ENCODE results near the gene PDGFD.

Gene PDGFD

GRCh38 chr11:104142698-104143097 lies 21.2 kb downstream of the PDGFD start:
- no peak for DNase-seq

GRCh38 chr11:104136861-104137260 lies 27.1 kb downstream of the PDGFD start:
- no peak for DNase-seq

- no peak for DNase-seq
Measured at GRCh38 chr11:104134745-104135144, 29.2 kb downstream of the PDGFD start.

GRCh38 chr11:104130161-104130560 lies 33.8 kb downstream of the PDGFD start:
- DNase-seq: no peak

DNA sequence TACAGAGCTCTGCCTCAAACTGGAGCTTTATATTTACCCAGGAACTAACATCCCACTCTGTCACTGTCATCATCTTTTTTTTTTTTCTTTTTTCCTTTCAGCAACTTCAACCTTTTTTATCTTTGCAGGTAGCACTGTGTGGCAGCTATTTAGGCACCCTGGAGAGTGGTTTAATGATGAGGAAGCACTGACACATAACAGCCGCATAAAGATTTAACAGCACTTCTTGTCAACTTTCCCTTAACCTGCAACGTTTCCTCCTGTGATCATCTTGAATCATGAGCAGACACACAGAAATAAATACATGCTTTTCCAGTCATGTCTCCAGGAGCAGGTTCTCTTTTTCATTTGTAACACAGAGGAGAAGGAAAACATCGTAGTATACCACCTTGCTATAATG lies 34.8 kb downstream of the PDGFD start:
- DNase-seq: no peak

DNA sequence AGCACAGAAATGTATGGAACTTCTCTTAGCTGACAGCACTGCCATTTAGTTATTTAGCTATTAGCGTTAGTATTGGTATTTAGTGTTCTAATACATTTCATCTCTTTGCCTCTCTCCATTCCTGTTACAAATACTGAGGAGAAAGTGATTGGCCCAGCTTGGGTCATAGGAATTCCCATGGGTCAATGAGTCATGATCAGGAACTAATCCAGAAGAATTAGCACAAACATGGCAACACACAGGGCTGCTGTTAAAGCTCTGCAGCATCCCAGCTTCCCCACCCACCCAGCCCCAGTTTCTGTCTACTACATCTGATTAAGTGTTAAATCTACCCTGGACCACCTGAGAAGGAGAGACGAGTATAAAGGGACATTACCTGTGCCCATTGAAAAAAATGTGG lies 36.1 kb downstream of the PDGFD start:
- no peak for DNase-seq

DNA sequence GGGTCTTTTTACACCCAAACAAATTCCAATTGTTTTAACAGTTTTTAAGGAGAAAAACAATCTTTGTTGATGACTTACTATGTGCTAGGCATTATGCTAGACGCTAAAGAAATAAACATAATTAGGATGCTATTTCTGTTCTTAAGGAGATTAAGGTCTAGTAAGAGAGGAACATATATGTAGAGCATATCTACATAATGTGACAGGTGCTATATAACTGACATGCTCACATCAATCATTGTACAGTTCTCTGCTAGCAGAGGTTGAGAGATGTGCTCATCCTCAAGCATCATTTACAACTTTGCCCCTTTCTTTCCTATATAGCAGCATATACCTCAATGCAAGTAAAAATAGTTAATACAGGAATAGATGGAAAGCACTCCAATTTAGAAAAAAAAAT lies 37.5 kb downstream of the PDGFD start:
- DNase-seq: no peak

DNA sequence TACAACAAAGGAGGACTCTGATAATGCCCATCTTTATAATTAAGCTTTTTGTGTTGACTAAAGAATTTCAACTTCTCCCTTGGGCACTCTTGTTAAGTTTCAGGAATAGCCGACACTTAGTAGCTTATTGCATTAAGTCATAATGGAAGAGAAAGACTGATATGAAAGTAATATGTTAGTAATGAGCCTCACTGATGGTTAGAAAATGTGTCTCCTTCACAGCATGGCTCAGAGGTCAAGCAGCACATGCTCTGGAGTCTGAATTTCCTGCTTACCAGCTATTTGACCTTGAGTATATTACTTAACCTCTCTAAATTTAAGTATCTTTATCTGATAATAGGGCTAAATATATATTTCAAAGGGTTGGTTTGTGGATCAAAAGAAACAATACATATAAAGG lies 39.0 kb downstream of the PDGFD start:
- no peak for DNase-seq

- no peak for DNase-seq
Measured at GRCh38 chr11:104122836-104123235, 41.1 kb downstream of the PDGFD start.

- DNase-seq: no peak
Measured at GRCh38 chr11:104122011-104122635, 41.8 kb downstream of the PDGFD start.

DNA sequence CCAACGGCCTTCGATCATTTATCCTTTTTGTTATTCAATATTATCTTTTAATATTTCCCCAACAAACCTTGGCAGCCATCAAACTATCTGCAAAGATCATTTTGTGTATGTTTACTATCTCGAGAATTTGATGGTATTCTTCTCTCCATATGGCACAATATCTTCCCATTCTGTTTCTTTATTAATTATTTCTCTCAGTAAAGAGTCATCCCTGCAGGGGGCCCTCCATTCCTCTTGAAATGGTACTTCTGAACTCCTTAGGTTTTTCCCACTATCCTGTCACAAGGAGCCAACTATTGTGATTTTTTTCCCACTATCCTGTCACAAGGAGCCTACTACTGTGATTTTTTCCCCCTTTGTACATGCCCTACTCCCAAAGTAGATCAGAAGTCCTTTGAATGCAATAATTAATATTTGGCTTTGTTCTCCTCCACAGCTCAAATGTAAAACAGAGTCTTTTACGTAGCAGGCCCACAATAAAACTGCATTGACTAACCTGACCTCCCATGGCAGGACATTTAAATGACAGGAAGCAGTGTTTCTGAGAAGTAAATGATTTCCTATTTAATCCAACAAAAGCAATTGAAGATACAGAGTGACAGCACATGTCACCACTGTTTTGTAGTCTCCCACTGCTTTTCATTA lies 43.3 kb downstream of the PDGFD start:
- DNase-seq: no peak

DNA sequence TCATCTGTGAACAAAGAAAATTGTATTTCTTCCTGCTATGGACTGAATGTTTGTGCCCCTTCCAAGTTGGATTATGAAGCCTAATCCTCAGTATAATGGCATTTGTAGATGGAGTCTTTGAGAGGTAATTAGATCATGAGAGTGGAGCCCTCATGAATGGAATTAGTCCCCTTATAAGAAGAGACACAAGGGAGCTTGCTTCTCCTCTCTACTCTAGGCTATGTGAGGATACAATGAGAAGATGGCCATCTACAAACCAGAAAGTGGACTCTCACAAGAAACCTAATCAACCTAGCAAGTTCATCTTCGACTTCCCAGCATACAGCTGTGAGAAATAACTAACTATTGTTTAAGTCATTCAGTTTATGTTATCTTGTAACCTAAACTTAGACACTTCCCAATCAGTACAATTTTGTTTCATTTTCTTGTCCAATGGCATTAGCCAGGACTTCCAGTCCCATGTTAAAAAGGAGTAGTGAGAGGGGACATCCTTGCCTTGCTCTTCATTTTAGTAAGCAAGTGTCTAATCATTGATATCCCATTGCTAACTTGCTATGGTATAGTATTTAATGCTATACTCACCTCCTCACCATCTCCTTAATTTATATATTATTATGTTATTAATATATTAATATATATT lies 45.7 kb downstream of the PDGFD start:
- no peak for DNase-seq

DNA sequence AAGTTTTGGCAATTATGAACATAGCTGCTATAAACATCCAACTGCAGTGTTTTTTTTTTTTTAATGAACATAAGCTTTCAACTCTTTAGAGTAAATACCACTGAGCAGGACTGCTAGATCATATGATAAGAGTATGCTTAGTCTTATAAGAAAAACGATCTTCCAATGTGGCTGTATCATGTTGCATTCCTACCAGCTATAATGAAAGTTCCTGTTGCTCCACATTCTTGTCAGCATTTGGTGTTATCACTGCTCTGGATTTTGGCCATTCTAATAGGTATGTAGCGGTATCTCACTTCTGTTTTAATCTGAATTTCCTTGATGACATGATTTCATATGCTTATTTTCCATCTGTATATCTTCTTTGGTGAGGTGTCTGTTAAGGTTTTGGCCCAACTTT lies 50.4 kb downstream of the PDGFD start:
- no peak for DNase-seq

- DNase-seq: no peak
Measured at GRCh38 chr11:104106136-104106754, 57.7 kb downstream of the PDGFD start.

GRCh38 chr11:104105155-104105554 lies 58.8 kb downstream of the PDGFD start:
- no peak for DNase-seq

- no peak for DNase-seq
Measured at GRCh38 chr11:104104664-104105063, 59.3 kb downstream of the PDGFD start.

GRCh38 chr11:104104201-104104600 lies 59.7 kb downstream of the PDGFD start:
- DNase-seq: no peak

DNA sequence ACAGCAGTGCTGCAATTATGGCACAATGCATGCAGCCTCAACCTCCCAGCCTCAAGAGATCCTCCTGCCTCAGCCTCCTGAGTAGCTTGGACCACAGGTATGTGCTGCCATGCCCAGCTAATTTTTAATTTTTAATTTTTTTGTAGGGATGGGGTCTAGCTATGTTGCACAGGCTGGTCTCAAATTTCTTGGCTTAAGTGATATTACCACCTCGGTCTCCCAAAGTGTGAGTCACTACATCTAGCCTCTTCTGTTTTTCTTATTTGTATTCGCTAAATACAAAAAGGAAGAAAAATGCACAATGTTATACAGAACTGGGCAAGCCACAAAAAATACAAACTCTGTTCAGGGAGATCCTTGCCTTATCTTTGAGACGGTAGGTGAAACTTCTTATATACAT lies 65.4 kb downstream of the PDGFD start:
- DNase-seq: no peak

DNA sequence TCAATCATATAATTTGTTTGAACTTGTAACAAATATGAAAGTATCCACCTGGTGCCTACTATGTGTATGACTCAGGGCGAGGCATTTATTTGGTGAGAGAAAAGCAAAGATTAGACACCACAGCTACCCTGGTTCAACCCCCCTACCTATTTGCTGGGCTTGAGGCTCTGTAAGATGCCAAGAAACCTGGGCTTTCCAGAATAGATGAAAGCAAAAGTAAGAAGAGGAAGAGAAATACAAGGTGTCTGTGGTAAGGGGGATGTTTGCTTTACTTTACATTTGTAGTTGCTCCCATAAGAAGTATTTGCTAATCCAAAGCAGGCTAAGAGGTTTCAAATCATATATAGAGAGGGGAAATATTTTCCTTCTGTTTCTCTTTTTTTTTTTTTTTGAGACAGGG lies 65.8 kb downstream of the PDGFD start:
- DNase-seq: no peak

GRCh38 chr11:104096900-104097299 lies 67.0 kb downstream of the PDGFD start:
- DNase-seq: no peak

DNA sequence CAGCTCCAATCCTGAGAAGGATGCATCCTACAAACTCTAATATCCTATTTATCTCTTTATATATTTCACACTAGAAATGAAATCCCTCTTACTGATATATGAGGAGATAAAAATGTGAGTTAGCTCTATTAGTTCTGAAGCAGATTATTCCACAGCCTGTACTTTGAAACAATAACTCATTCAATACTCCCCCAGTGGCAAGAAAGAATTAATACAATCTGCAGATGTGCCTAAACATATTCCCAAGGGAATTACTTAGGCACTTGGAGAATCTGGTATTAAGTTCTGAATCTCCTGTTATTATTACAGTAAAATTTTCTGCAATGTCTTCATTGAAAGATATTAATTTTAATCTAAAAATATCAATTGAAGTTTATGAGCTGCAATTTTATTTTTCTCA lies 68.2 kb downstream of the PDGFD start:
- DNase-seq: no peak

- no peak for DNase-seq
Measured at GRCh38 chr11:104094576-104094975, 69.4 kb downstream of the PDGFD start.

DNA sequence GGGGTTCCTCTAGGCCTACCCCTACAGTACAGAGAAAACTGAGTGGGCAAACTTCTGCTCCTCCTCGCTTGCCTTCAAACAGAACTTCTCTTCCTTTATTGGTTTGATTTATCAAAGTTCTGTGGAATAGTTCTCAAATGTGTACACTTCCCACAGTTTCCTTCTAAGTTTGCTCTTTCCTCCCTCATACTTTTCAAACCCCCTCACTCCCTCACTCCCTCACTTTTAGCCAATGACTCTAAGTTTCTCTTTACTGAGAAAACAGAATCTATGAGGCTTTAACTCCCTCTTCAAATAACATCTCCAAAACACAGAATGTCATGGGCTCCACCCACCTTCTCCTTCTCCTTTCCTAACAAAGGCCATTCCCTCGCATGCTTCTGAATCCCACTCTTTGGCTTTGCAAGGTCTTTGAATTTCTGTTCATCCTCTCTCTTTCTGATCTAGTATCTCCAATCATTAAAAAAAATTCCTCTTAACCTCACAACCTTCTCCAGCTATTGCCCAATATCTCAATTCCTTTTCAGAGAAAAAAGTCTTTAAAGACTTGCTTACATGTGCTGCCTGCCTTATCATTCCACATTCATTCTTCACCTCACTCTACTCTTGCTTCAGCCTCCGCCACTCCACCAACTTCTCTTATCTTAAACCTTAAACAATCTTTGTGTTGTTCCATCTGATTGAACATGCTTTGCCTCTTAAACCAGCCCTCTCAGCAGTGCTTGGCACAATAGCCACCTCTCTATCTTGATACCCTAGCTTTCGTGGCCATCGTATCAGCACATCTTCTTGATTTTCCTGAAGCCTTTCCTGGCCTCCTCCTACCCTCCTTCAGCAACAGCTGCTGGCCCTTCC lies 70.3 kb downstream of the PDGFD start:
- no peak for DNase-seq
